Stomach (tissue), 4 donors: ENCODE results near the gene FIGLA.
"Not testable (repeated sequence)": the region's sequence is repeated elsewhere in the genome, so short reads cannot be mapped to it uniquely, and the experiment has no call there.

Experiments used
- POLR2A ChIP-seq, 4 donors: fragments of 450-650 bp; IDR thresholded peaks; one replicate each; pipeline ENCODE4 v1.6.1; 2016; ENCODE audit warnings: antibody characterized with exemption in 4 of 4, control low read depth in 2 of 4, mild to moderate bottlenecking in 1 of 4, moderate library complexity in 1 of 4
- POLR2AphosphoS5 ChIP-seq, 3 donors: sonication (generic); formaldehyde crosslinking; IDR thresholded peaks; one replicate each; pipeline ENCODE4 v1.6.1; 2016; ENCODE audit warnings: antibody characterized with exemption in 3 of 3
- TF ChIP-seq, protein P1 (sequence below), 7 experiments: fragments of 450-650 bp in 4 of 7; fragments of 200-600 bp in 3 of 7; sonication (generic) in 3 of 7; IDR thresholded peaks; one replicate each; pipeline ENCODE4 v1.5.1; 2016 to 2019; ENCODE audit warnings: antibody characterized with exemption in 7 of 7, control low read depth in 2 of 7, mild to moderate bottlenecking in 1 of 7

DNA sequence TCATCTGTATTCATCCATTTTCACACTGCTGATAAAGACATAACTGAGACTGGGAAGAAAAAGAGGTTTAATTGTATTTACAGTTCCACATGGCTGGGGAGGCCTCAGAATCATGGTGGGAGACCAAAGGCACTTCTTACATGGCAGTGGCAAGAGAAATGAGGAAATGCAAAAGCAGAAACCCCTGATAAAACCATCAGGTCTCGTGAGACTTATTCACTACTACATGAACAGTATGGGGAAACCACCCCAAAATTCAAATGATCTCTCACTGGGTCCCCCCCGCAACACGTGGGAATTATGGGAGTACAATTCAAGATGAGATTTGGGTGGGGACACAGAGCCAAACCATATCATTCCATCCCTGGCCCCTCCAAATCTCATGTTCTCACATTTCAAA, 7.6 kb upstream of the FIGLA start:
- TF ChIP-seq, protein P1, sequence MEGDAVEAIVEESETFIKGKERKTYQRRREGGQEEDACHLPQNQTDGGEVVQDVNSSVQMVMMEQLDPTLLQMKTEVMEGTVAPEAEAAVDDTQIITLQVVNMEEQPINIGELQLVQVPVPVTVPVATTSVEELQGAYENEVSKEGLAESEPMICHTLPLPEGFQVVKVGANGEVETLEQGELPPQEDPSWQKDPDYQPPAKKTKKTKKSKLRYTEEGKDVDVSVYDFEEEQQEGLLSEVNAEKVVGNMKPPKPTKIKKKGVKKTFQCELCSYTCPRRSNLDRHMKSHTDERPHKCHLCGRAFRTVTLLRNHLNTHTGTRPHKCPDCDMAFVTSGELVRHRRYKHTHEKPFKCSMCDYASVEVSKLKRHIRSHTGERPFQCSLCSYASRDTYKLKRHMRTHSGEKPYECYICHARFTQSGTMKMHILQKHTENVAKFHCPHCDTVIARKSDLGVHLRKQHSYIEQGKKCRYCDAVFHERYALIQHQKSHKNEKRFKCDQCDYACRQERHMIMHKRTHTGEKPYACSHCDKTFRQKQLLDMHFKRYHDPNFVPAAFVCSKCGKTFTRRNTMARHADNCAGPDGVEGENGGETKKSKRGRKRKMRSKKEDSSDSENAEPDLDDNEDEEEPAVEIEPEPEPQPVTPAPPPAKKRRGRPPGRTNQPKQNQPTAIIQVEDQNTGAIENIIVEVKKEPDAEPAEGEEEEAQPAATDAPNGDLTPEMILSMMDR (IDR thresholded peaks at IDR 0.05) = not testable (repeated sequence)
- not testable (repeated sequence) for TF ChIP-seq POLR2A, POLR2AphosphoS5 (IDR thresholded peaks at IDR 0.05)
